DMS79 (cell line): ENCODE results near the gene OGFOD2.

Source experiments
- DNase-seq: peaks from one replicate; lab custom pipeline; 2025; lab: John Stamatoyannopoulos, UW

The OGFOD2 gene

GRCh38 chr12:122989225-122989839 is 14.3 kb downstream of the OGFOD2 start:
- no peak for DNase-seq

GRCh38 chr12:122989874-122990419 is 14.9 kb downstream of the OGFOD2 start:
- DNase-seq: no peak

GRCh38 chr12:122990561-122990960 is 15.5 kb downstream of the OGFOD2 start:
- DNase-seq: no peak

- DNase-seq: no peak
These were observed 16.0 kb downstream of the OGFOD2 start for GRCh38 chr12:122990961-122991622.

- no peak for DNase-seq
These were observed 16.7 kb downstream of the OGFOD2 start for GRCh38 chr12:122991623-122992275.

- no peak for DNase-seq
These were observed 17.3 kb downstream of the OGFOD2 start for GRCh38 chr12:122992386-122992785.

GRCh38 chr12:122994140-122994675 is 19.2 kb downstream of the OGFOD2 start:
- no peak for DNase-seq

- DNase-seq: no peak
These were observed 19.9 kb downstream of the OGFOD2 start for GRCh38 chr12:122994781-122995502.

- no peak for DNase-seq
These were observed 20.6 kb downstream of the OGFOD2 start for GRCh38 chr12:122995503-122996187.

GRCh38 chr12:122996188-122996601 is 21.2 kb downstream of the OGFOD2 start:
- no peak for DNase-seq

GRCh38 chr12:122996621-122997342 is 21.7 kb downstream of the OGFOD2 start:
- no peak for DNase-seq

GRCh38 chr12:122997343-122998250 is 22.6 kb downstream of the OGFOD2 start:
- no peak for DNase-seq

- no peak for DNase-seq
These were observed 23.3 kb downstream of the OGFOD2 start for GRCh38 chr12:122998316-122998715.

- DNase-seq: no peak
These were observed 24.3 kb downstream of the OGFOD2 start for GRCh38 chr12:122999196-122999946.

GRCh38 chr12:122999986-123000420 is 25.0 kb downstream of the OGFOD2 start:
- DNase-seq: no peak

GRCh38 chr12:123000578-123000977 is 25.5 kb downstream of the OGFOD2 start:
- no peak for DNase-seq

- no peak for DNase-seq
These were observed 26.4 kb downstream of the OGFOD2 start for GRCh38 chr12:123001464-123001863.

GRCh38 chr12:123003257-123003656 is 28.2 kb downstream of the OGFOD2 start:
- no peak for DNase-seq

- DNase-seq: no peak
These were observed 29.2 kb downstream of the OGFOD2 start for GRCh38 chr12:123004287-123004686.
